Superior temporal gyrus (tissue), 1 donor: ENCODE measurements around the gene NGRN.
"Not testable (repeated sequence)": the region's sequence is repeated elsewhere in the genome, so short reads cannot be mapped to it uniquely, and the experiment has no call there.

Source experiments
- DNase-seq: peaks from one replicate; pipeline ENCODE4 v3.0.0-alpha.2; 2016; ENCODE audit errors: extremely low spot score

Gene NGRN

GRCh38 chr15:90234096-90234988 lies 31.1 kb upstream of the NGRN start, which contains the start of gene GDPGP1:
GDPGP1 (plus strand) TSS chr15:90234209; CDS start chr15:90240909, 6,700 bp downstream.
- no peak for DNase-seq

GRCh38 chr15:90239371-90239770 lies 26.1 kb upstream of the NGRN start:
- DNase-seq = no peak

- DNase-seq = no peak
These were observed 24.6 kb upstream of the NGRN start for GRCh38 chr15:90240856-90241255.

- no peak for DNase-seq
These were observed 23.9 kb upstream of the NGRN start for GRCh38 chr15:90241343-90242192.

- DNase-seq = peak; percentile 64
These were observed 21.4 kb upstream of the NGRN start for GRCh38 chr15:90243943-90244639.

GRCh38 chr15:90248789-90249202 lies 16.7 kb upstream of the NGRN start:
- no peak for DNase-seq

GRCh38 chr15:90249203-90249863 lies 16.1 kb upstream of the NGRN start, which contains the start of gene TTLL13:
TTLL13 (plus strand) TSS chr15:90249556; CDS start chr15:90250631, 1,075 bp downstream.
- peak; percentile 82 for DNase-seq

- no peak for DNase-seq
These were observed 7.7 kb upstream of the NGRN start for GRCh38 chr15:90257776-90258175.

- no peak for DNase-seq
These were observed 5.9 kb upstream of the NGRN start for GRCh38 chr15:90259524-90259923.

- not testable (repeated sequence) for DNase-seq
These were observed 4.7 kb upstream of the NGRN start for GRCh38 chr15:90260731-90261130.

- DNase-seq = no peak
These were observed 3.7 kb upstream of the NGRN start for GRCh38 chr15:90261811-90262210.

- DNase-seq = no peak
These were observed 3.0 kb upstream of the NGRN start for GRCh38 chr15:90262426-90262825.

- DNase-seq = no peak
These were observed 801 bp upstream of the NGRN start for GRCh38 chr15:90264671-90265070.

- no peak for DNase-seq
These were observed 574 bp downstream of the NGRN start for GRCh38 chr15:90266061-90266431.

GRCh38 chr15:90266485-90266884 lies 1.0 kb downstream of the NGRN start:
- DNase-seq = no peak

GRCh38 chr15:90268415-90268814 lies 2.9 kb downstream of the NGRN start:
- no peak for DNase-seq

- no peak for DNase-seq
These were observed 5.2 kb downstream of the NGRN start for GRCh38 chr15:90270502-90271150.

- no peak for DNase-seq
These were observed 6.1 kb downstream of the NGRN start for GRCh38 chr15:90271459-90272166.

- not testable (repeated sequence) for DNase-seq
These were observed 13.0 kb downstream of the NGRN start for GRCh38 chr15:90278467-90278866.

GRCh38 chr15:90280743-90281142 lies 15.3 kb downstream of the NGRN start:
- DNase-seq = not testable (repeated sequence)
